Immature natural killer cell (primary cell): ENCODE measurements around the gene CDK11B. TPM values are rescaled to one million over a fixed set of nuclear protein-coding genes. Genes with fewer than 3 reads are reported as not detected.

ENCODE experiments used
- DNase-seq, 3 donors: peaks; one replicate each; pipeline ENCODE4 v3.0.0; 2022; ENCODE audit warnings: mixed read lengths in 1 of 3
- H3K27ac Mint-ChIP-seq, 6 donors: one replicate each; pipeline ENCODE4 v1.8.0; 2020; ENCODE audit warnings: mixed read lengths in 6 of 6, mild to moderate bottlenecking in 5 of 6, inconsistent platforms in 4 of 6, moderate library complexity in 3 of 6
- H3K27me3 Mint-ChIP-seq, 3 donors: one replicate each; pipeline ENCODE4 v1.8.0; 2020 to 2021; ENCODE audit warnings: low read depth in 3 of 3, mild to moderate bottlenecking in 3 of 3, mixed read lengths in 3 of 3, moderate library complexity in 3 of 3, inconsistent platforms in 1 of 3
- H3K36me3 Mint-ChIP-seq, 3 donors: one replicate each; pipeline ENCODE4 v1.8.0; 2020; ENCODE audit warnings: mixed read lengths in 3 of 3, inconsistent platforms in 2 of 3, mild to moderate bottlenecking in 2 of 3
- H3K4me1 Mint-ChIP-seq, 2 donors: one replicate each; pipeline ENCODE4 v1.8.0; 2020; ENCODE audit warnings: inconsistent platforms in 2 of 2, mild to moderate bottlenecking in 2 of 2, mixed read lengths in 2 of 2, moderate library complexity in 1 of 2
- H3K4me3 Mint-ChIP-seq, 5 donors: one replicate each; pipeline ENCODE4 v1.8.0; 2020; ENCODE audit warnings: mild to moderate bottlenecking in 5 of 5, mixed read lengths in 5 of 5, inconsistent platforms in 3 of 5, moderate library complexity in 3 of 5
- H3K9me3 Mint-ChIP-seq, 6 donors: one replicate each; pipeline ENCODE4 v1.8.0; 2020; ENCODE audit warnings: mild to moderate bottlenecking in 6 of 6, mixed read lengths in 6 of 6, inconsistent platforms in 4 of 6, moderate library complexity in 3 of 6
- polyA plus RNA-seq, 3 donors: library from polyadenylated mRNA; unstranded; fragments of 300-500 nt; fragmentation: Illumina TruSeq; gene quantifications; one replicate each; pipeline ENCODE4 v1.2.3, GENCODE V29; 2021

Gene CDK11B
- polyA plus RNA-seq, 3 donors from 2014 or later: 4.8 to 25.0 (median 8.1) TPM

DNA sequence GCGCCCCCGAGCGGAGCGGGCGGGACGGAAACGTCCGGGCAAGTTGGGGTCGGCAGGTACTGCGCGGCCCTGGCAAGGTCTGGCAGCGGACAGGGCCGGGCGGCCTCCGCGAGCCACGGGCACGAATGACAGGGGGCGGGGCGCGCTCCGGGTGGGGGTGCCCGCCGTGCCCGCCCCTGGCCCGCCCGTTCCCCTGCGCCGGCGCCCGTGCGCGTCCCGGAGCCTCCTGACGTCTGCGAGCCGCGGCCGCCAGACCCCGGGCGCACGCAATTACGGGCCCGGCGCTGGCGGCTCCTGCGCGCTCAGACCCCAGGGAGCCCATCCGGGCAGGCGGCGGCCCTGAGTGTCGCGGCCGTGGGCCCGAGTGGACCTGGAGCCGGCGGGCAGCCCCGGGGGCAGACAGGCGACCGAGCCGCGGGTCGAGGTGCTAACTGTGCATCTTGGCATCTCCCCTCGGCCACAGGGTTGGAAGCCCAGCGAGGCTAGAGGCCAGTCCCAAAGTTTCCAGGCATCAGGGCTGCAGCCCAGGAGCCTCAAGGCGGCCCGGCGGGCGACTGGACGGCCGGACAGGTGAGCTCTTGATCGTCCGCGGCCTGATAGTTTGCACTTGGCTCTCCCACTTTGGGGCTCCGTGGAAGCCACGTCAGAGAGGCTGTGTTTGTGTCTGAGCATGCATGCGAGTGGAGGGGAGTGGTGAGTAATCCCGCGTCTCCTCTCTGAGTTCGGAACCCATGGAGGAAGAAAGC lies 42.6 kb downstream of the CDK11B start:
- H3K4me1 Mint-ChIP-seq: peaks cover 30 to 36% of the 10 kb centered on the region in 2 donors
- no peaks in the 10 kb centered on the region for H3K9me3 Mint-ChIP-seq
- H3K27me3 Mint-ChIP-seq: peaks cover 13 to 31% (median 18%) of the 10 kb centered on the region in 3 donors
- peak; percentile 48 to 60 (median 58) for DNase-seq
- H3K36me3 Mint-ChIP-seq: peaks cover 0 to 4% (median 0%) of the 10 kb centered on the region in 3 donors
- H3K4me3 Mint-ChIP-seq: peak overlapping the region; percentile 71 to 82 (median 80)
- H3K27ac Mint-ChIP-seq: peak overlapping the region in 3 of 6 donors; percentile 71 to 88 (median 81)

GRCh38 chr1:1615256-1616044 lies 43.4 kb downstream of the CDK11B start, which contains the start of gene MIB2:
MIB2 (plus strand) TSS chr1:1615500; CDS start chr1:1623453, 7,953 bp downstream.
- DNase-seq: peak; percentile 99
- H3K9me3 Mint-ChIP-seq: no peaks in the 10 kb centered on the region
- H3K36me3 Mint-ChIP-seq: peaks cover 0 to 4% (median 0%) of the 10 kb centered on the region in 3 donors
- peaks cover 30 to 36% of the 10 kb centered on the region in 2 donors for H3K4me1 Mint-ChIP-seq
- peak within 1 kb of the TSS; percentile 86 to 95 (median 90) for H3K27ac Mint-ChIP-seq
- H3K4me3 Mint-ChIP-seq: peak within 1 kb of the TSS; percentile 89 to 93 (median 93)
- H3K27me3 Mint-ChIP-seq: peaks cover 13 to 29% (median 18%) of the 10 kb centered on the region in 3 donors

GRCh38 chr1:1614954-1615255 lies 43.9 kb downstream of the CDK11B start:
- no peak for DNase-seq
- Mint-ChIP-seq H3K4me3 (peak overlapping the region; percentile 89 to 93 (median 93)), H3K9me3 (no peaks in the 10 kb centered on the region), H3K27ac (peak overlapping the region; percentile 86 to 95 (median 90)), H3K4me1 (peaks cover 30 to 32% of the 10 kb centered on the region in 2 donors), H3K27me3 (peaks cover 13 to 26% (median 18%) of the 10 kb centered on the region in 3 donors), H3K36me3 (peaks cover 0 to 4% (median 0%) of the 10 kb centered on the region in 3 donors)

GRCh38 chr1:1614204-1614953 lies 44.4 kb downstream of the CDK11B start:
- Mint-ChIP-seq H3K4me3 (peak overlapping the region; percentile 89 to 93 (median 93)), H3K4me1 (peaks cover 30 to 32% of the 10 kb centered on the region in 2 donors), H3K9me3 (no peaks in the 10 kb centered on the region), H3K27me3 (peaks cover 13 to 26% (median 18%) of the 10 kb centered on the region in 3 donors), H3K27ac (peak overlapping the region; percentile 86 to 95 (median 90)), H3K36me3 (peaks cover 0 to 4% (median 0%) of the 10 kb centered on the region in 3 donors)
- DNase-seq: peak in 2 of 3 donors; percentile 24 to 31

DNA sequence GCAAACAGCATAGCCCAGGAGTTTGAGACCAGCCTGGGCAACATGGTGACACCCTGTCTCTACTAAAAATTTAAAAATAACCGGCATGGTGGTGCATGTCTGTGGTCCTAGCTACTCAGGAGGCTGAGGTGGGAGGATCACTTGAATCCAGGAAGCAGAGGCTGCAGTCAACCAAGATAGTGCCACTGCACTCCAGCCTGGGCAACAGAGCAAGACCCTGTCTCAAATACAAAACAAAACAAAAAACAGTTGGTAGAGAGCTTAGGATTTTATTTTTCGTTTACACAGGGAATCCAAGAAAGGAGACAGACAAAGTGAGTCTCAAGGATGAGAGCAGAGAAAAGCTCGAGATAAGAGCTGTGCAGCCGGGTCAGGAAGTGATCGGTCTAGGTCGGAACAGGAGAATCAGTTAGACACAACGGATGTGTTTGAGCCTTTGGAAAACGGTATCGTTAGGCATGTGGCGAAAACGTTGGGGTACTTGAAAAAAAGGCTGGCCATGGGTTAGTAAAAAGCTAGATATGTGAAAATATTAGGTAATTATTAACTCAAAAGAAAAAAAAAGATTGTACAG lies 45.2 kb downstream of the CDK11B start:
- peak overlapping the region; percentile 89 to 93 (median 93) for H3K4me3 Mint-ChIP-seq
- DNase-seq: no peak
- peak overlapping the region; percentile 56 to 95 (median 85) for H3K27ac Mint-ChIP-seq
- H3K9me3 Mint-ChIP-seq: no peaks in the 10 kb centered on the region
- H3K4me1 Mint-ChIP-seq: peaks cover 30 to 32% of the 10 kb centered on the region in 2 donors
- peaks cover 0 to 4% (median 0%) of the 10 kb centered on the region in 3 donors for H3K36me3 Mint-ChIP-seq
- H3K27me3 Mint-ChIP-seq: peaks cover 13 to 26% (median 18%) of the 10 kb centered on the region in 3 donors

GRCh38 chr1:1612104-1612400 lies 46.8 kb downstream of the CDK11B start:
- Mint-ChIP-seq H3K36me3 (peaks cover 0 to 4% (median 0%) of the 10 kb centered on the region in 3 donors), H3K27ac (peak overlapping the region in 2 of 6 donors; percentile 3 to 41), H3K9me3 (no peaks in the 10 kb centered on the region), H3K4me3 (peak overlapping the region in 1 of 5 donors; percentile 25), H3K27me3 (peaks cover 11 to 24% (median 11%) of the 10 kb centered on the region in 3 donors), H3K4me1 (peaks cover 22 to 24% of the 10 kb centered on the region in 2 donors)
- DNase-seq: no peak

GRCh38 chr1:1610796-1611195 lies 48.0 kb downstream of the CDK11B start:
- Mint-ChIP-seq H3K36me3 (peaks cover 0 to 4% (median 0%) of the 10 kb centered on the region in 3 donors), H3K4me3 (no peak overlapping the region), H3K27ac (no peak overlapping the region)

GRCh38 chr1:1609822-1610485 lies 48.9 kb downstream of the CDK11B start:
- Mint-ChIP-seq H3K9me3 (no peaks in the 10 kb centered on the region), H3K27me3 (peaks cover 1 to 11% (median 8%) of the 10 kb centered on the region in 3 donors), H3K4me3 (no peak overlapping the region), H3K27ac (peak overlapping the region in 1 of 6 donors; percentile 10), H3K4me1 (peaks cover 17 to 21% of the 10 kb centered on the region in 2 donors), H3K36me3 (peaks cover 0 to 4% (median 0%) of the 10 kb centered on the region in 3 donors)
- DNase-seq: no peak

More at GRCh38 chr1:1610796-1611195, 48.0 kb downstream of the CDK11B start:
- Mint-ChIP-seq H3K9me3 (no peaks in the 10 kb centered on the region), H3K4me1 (peaks cover 19 to 23% of the 10 kb centered on the region in 2 donors), H3K27me3 (peaks cover 6 to 17% (median 10%) of the 10 kb centered on the region in 3 donors)
- DNase-seq: no peak

DNA sequence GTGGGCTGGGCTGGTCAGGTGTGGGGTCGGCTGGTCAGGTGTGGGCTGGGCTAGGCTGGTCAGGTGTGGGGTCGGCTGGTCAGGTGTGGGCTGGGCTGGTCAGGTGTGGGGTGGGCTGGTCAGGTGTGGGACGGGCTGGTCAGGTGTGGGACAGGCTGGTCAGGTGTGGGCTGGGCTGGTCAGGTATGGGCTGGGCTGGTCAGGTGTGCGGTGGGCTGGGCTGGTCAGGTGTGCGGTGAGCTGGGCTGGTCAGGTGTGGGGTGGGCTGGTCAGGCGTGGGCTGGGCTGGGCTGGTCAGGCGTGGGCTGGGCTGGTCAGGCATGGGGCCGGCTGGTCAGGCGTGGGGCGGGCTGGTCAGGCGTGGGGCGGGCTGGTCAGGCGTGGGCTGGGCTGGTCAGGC lies 52.6 kb downstream of the CDK11B start:
- Mint-ChIP-seq H3K27me3 (peaks cover 0 to 4% (median 2%) of the 10 kb centered on the region in 3 donors), H3K4me3 (no peak overlapping the region), H3K36me3 (no peaks in the 10 kb centered on the region), H3K27ac (no peak overlapping the region), H3K9me3 (no peaks in the 10 kb centered on the region), H3K4me1 (no peaks in the 10 kb centered on the region)
- no peak for DNase-seq

DNA sequence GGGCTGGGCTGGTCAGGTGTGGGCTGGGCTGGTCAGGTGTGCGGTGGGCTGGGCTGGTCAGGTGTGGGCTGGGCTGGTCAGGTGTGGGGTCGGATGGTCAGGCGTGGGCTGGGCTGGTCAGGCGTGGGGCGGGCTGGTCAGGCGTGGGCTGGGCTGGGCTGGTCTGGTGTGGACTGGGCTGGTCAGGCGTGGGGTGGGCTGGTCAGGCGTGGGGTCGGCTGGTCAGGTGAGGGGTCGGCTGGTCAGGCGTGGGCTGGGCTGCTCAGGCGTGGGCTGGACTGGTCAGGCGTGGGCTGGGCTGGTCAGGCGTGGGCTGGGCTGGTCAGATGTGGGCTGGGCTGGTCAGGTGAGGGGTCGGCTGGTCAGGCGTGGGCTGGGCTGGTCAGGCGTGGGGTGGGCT lies 53.1 kb downstream of the CDK11B start:
- H3K4me3 Mint-ChIP-seq: no peak overlapping the region
- no peaks in the 10 kb centered on the region for H3K9me3 Mint-ChIP-seq
- no peak for DNase-seq
- H3K36me3 Mint-ChIP-seq: no peaks in the 10 kb centered on the region
- peaks cover 0 to 4% (median 2%) of the 10 kb centered on the region in 3 donors for H3K27me3 Mint-ChIP-seq
- no peaks in the 10 kb centered on the region for H3K4me1 Mint-ChIP-seq
- no peak overlapping the region for H3K27ac Mint-ChIP-seq

DNA sequence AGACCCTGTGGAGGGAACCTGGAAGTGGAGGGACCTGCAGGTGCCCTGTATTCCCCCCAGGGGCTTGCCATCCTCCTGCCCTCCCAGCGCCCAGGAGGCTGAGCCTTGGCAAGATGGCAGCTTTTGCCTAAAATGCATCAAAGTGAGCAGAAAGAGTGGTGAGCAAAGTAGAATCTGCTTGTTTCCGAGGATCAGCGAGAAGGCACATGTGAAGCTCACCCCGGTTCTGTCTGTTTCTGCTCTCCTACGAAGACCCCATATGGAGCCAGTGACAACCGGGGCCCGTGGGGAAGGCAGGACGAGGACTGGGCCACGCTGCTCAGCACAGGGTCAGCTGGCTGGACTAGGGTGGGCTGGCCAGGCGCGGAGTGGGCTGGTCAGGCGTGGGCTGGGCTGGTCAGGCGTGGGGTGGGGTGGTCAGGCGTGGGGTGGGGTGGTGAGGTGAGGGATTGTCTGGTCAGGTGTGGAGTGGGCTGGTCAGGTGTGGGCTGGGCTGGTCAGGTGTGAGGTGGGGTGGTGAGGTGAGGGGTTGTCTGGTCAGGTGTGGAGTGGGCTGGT lies 53.7 kb downstream of the CDK11B start:
- H3K27me3 Mint-ChIP-seq: peaks cover 0 to 4% (median 2%) of the 10 kb centered on the region in 3 donors
- no peaks in the 10 kb centered on the region for H3K4me1 Mint-ChIP-seq
- no peak overlapping the region for H3K27ac Mint-ChIP-seq
- no peaks in the 10 kb centered on the region for H3K36me3 Mint-ChIP-seq
- H3K9me3 Mint-ChIP-seq: no peaks in the 10 kb centered on the region
- DNase-seq: no peak
- H3K4me3 Mint-ChIP-seq: no peak overlapping the region

GRCh38 chr1:1604374-1605033 lies 54.3 kb downstream of the CDK11B start:
- no peak overlapping the region for H3K4me3 Mint-ChIP-seq
- no peak overlapping the region for H3K27ac Mint-ChIP-seq
- no peak for DNase-seq
- no peaks in the 10 kb centered on the region for H3K4me1 Mint-ChIP-seq
- H3K27me3 Mint-ChIP-seq: peaks cover 0 to 4% (median 2%) of the 10 kb centered on the region in 3 donors
- H3K9me3 Mint-ChIP-seq: no peaks in the 10 kb centered on the region
- no peaks in the 10 kb centered on the region for H3K36me3 Mint-ChIP-seq
